ENCODE measurements around the gene HSPBP1. TPM values are rescaled to one million over a fixed set of nuclear protein-coding genes. Genes with fewer than 3 reads are reported as not detected.

The HSPBP1 gene
- total RNA-seq, 2 donors from 2014 or later, result 19.1 to 23.1 TPM

DNA sequence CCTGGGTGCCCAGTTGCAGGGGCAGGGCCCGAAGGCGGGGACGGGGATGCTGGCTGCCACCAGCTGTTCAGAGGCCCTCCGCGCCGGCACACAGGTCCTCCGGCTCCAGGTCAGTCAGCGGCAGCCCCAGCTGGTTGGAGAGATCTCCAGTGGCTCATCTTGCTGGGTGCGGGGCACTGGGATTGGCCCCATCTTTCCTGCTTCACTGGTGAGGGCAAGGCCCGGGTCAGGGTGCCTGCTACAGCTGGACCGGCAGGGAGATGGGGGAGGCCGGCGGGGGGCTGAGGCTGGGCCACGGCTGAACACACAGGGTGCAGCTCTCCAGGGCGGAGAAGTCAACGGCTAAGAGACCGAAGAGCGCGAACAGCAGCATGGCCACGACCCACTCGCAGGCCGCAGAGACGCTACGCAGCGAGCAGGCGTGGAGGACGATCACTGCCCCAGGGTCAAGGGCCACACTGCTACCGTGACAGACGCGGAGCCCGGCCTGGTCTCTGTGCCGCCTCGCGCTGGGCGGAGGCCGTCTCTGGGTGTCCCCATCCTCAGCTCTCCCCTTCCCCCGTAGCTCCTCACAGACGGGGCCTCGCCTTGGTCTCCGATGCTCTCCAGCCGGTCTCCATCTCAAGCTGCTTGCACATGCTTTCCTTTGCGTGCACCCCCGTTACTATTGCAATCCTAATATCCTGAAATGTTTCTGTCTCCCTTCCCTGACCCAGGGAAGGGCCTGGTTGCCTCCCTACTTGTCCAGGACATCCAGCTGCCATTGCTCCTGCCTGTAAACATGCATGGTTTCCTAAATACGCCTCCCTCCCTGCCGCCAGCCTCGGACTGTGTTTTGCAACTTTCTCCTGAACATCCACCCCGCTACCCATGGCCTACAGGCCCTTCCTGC is 33.0 kb upstream of the HSPBP1 start:
- no peak for DNase-seq
- no peaks in the 10 kb centered on the region for H3K36me3 Mint-ChIP-seq (ENCODE audit: low read depth)
- ATAC-seq, result no peak
- H3K27me3 Mint-ChIP-seq, result no peaks in the 10 kb centered on the region
- H3K4me3 Mint-ChIP-seq, result no peak overlapping the region
- no peaks in the 10 kb centered on the region for H3K9me3 ChIP-seq (ENCODE audit: control insufficient read depth, low read length, poor library complexity, severe bottlenecking)
- no peak overlapping the region for H3K27ac Mint-ChIP-seq
- H3K4me1 Mint-ChIP-seq, result peaks cover 2% of the 10 kb centered on the region

DNA sequence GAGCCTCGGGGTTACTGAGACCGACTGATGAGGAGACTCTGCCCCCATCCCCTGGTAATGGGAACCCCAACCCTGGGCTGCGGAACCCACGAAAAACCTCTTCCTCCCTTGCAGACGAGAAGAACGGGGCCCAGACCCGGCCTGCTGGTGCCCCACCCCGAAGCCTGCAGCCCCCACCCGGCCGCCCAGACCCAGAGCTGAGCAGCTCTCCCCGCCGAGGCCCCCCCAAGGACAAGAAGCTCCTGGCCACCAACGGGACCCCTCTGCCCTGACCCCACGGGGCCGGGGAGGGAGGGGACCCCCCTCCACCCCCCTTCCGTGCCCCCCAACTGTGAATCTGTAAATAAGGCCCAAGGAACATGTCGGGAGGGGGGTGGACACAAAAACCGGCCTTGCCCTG is 31.9 kb upstream of the HSPBP1 start:
- H3K4me1 Mint-ChIP-seq, result peaks cover 2% of the 10 kb centered on the region
- no peaks in the 10 kb centered on the region for H3K36me3 Mint-ChIP-seq (ENCODE audit: low read depth)
- H3K4me3 Mint-ChIP-seq, result no peak overlapping the region
- no peaks in the 10 kb centered on the region for H3K9me3 ChIP-seq (ENCODE audit: control insufficient read depth, low read length, poor library complexity, severe bottlenecking)
- no peaks in the 10 kb centered on the region for H3K27me3 Mint-ChIP-seq
- DNase-seq (no peak), ATAC-seq (no peak)
- H3K27ac Mint-ChIP-seq, result no peak overlapping the region

GRCh38 chr19:55311397-55311796 is 31.5 kb upstream of the HSPBP1 start:
- H3K4me3 Mint-ChIP-seq, result no peak overlapping the region
- H3K9me3 ChIP-seq (ENCODE audit: control insufficient read depth, low read length, poor library complexity, severe bottlenecking), result no peaks in the 10 kb centered on the region
- no peak for DNase-seq
- H3K27ac Mint-ChIP-seq, result no peak overlapping the region
- no peaks in the 10 kb centered on the region for H3K36me3 Mint-ChIP-seq (ENCODE audit: low read depth)
- peaks cover 2% of the 10 kb centered on the region for H3K4me1 Mint-ChIP-seq
- no peak for ATAC-seq
- H3K27me3 Mint-ChIP-seq, result no peaks in the 10 kb centered on the region

DNA sequence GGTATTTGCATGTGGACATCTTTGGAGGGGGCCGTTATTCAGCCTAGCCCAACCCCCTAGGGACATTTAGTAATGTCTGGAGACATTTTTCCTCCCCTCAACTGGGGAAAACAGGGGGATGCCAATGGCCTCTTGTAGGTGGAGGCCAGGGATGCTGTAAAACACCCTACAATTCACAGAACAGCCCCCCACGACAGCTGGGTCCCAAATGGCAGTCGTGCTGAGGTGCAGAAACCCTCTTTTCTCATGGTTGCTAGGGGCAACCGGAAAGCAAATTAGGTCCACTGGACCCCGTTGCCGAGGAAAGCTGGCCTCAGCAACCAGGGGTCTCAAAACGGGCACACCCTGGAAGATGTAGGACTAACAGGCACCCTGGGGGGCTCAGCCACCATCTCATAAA is 30.6 kb upstream of the HSPBP1 start:
- no peak for ATAC-seq
- DNase-seq, result no peak
- no peak overlapping the region for H3K27ac Mint-ChIP-seq
- no peak overlapping the region for H3K4me3 Mint-ChIP-seq
- H3K9me3 ChIP-seq (ENCODE audit: control insufficient read depth, low read length, poor library complexity, severe bottlenecking), result no peaks in the 10 kb centered on the region
- no peaks in the 10 kb centered on the region for H3K27me3 Mint-ChIP-seq
- H3K36me3 Mint-ChIP-seq (ENCODE audit: low read depth), result no peaks in the 10 kb centered on the region
- peaks cover 2% of the 10 kb centered on the region for H3K4me1 Mint-ChIP-seq

GRCh38 chr19:55309448-55309847 is 29.5 kb upstream of the HSPBP1 start:
- H3K36me3 Mint-ChIP-seq (ENCODE audit: low read depth), result no peaks in the 10 kb centered on the region
- DNase-seq (no peak), ATAC-seq (no peak)
- no peak overlapping the region for H3K27ac Mint-ChIP-seq
- peaks cover 5% of the 10 kb centered on the region for H3K4me1 Mint-ChIP-seq
- no peaks in the 10 kb centered on the region for H3K9me3 ChIP-seq (ENCODE audit: control insufficient read depth, low read length, poor library complexity, severe bottlenecking)
- H3K4me3 Mint-ChIP-seq, result no peak overlapping the region
- H3K27me3 Mint-ChIP-seq, result no peaks in the 10 kb centered on the region

DNA sequence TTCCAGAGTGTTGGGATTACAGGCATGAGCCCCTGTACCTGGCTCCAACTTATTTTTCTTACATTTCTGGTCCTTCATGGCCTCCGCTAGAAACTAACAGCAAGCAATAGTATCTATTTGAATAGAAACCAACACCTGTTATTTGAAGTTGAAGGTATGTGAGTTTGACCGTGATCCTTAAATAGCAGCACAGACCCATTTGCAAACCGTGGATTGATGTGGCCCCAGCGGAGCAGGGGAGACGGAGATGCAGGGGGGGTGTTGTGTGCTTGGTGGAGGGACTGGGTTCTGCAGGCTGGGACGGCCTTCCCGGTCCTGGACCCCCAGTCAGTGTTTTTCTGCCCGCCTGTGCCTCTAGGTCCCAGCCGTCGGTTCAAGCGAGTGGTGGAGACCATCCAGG is 28.4 kb upstream of the HSPBP1 start:
- H3K27ac Mint-ChIP-seq, result no peak overlapping the region
- no peak for ATAC-seq
- no peak overlapping the region for H3K4me3 Mint-ChIP-seq
- no peaks in the 10 kb centered on the region for H3K36me3 Mint-ChIP-seq (ENCODE audit: low read depth)
- H3K27me3 Mint-ChIP-seq, result no peaks in the 10 kb centered on the region
- peaks cover 2% of the 10 kb centered on the region for H3K4me1 Mint-ChIP-seq
- no peaks in the 10 kb centered on the region for H3K9me3 ChIP-seq (ENCODE audit: control insufficient read depth, low read length, poor library complexity, severe bottlenecking)
- DNase-seq, result no peak

DNA sequence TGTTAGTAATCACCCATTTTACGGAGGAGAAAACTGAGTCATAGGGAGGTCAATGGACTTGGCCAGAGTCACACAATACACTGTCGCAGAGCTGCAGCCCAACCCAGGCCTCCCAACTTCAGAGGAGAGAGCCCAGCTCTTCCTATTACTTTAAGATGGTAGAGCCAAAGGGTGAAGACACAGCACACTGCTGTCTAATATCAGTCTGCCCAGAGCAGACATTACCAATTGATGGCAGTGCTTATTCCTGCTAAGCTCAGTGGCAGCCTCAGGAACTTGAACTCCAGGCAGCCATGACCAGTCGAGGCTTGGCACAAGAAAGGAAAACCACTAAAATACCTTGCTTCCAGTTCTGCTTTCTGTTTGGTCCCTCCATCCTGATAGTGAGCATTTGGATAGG is 26.8 kb upstream of the HSPBP1 start:
- ATAC-seq (no peak), DNase-seq (no peak)
- Mint-ChIP-seq H3K36me3 (ENCODE audit: low read depth) (no peaks in the 10 kb centered on the region), H3K27me3 (no peaks in the 10 kb centered on the region), H3K4me3 (no peak overlapping the region), H3K27ac (no peak overlapping the region), H3K4me1 (peaks cover 6% of the 10 kb centered on the region)
- no peaks in the 10 kb centered on the region for H3K9me3 ChIP-seq (ENCODE audit: control insufficient read depth, low read length, poor library complexity, severe bottlenecking)

DNA sequence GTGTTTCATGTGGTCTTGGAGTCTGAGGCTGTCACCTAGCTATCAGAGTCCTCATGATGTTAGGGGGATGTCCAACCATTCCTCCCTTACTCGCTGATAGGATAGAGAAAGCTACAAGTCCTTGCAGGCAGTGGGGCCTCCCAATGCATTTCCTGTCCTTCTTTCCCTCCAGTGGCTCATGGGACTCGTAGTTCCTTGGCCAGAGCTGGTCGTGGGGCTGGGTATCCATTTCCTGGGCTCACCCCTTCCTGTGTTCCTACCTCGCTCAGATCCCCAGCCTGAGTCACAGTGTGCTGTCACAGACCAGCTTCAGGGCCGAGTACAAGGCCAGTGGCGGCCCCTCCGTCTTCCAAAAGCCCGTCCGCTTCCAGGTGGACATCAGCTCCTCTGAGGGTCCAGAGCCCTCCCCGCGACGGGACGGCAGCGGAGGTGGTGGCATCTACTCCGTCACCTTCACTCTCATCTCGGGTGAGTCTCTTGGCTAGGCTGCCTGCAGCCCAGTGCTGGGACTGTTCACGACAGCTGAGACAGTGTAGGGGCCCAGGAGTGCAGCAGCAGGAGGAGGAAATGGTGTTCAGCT is 26.2 kb upstream of the HSPBP1 start:
- no peaks in the 10 kb centered on the region for H3K27me3 Mint-ChIP-seq
- H3K36me3 Mint-ChIP-seq (ENCODE audit: low read depth), result no peaks in the 10 kb centered on the region
- no peak overlapping the region for H3K4me3 Mint-ChIP-seq
- DNase-seq (no peak), ATAC-seq (no peak)
- no peak overlapping the region for H3K27ac Mint-ChIP-seq
- no peaks in the 10 kb centered on the region for H3K9me3 ChIP-seq (ENCODE audit: control insufficient read depth, low read length, poor library complexity, severe bottlenecking)
- peaks cover 8% of the 10 kb centered on the region for H3K4me1 Mint-ChIP-seq

GRCh38 chr19:55305491-55305890 is 25.6 kb upstream of the HSPBP1 start:
- DNase-seq, result peak; percentile 29 to 31 (median 29)
- no peaks in the 10 kb centered on the region for H3K36me3 Mint-ChIP-seq (ENCODE audit: low read depth)
- peaks cover 8% of the 10 kb centered on the region for H3K4me1 Mint-ChIP-seq
- no peak overlapping the region for H3K4me3 Mint-ChIP-seq
- peak; percentile 74 for ATAC-seq
- no peaks in the 10 kb centered on the region for H3K9me3 ChIP-seq (ENCODE audit: control insufficient read depth, low read length, poor library complexity, severe bottlenecking)
- no peak overlapping the region for H3K27ac Mint-ChIP-seq
- no peaks in the 10 kb centered on the region for H3K27me3 Mint-ChIP-seq

- no peaks in the 10 kb centered on the region for H3K9me3 ChIP-seq (ENCODE audit: control insufficient read depth, low read length, poor library complexity, severe bottlenecking)
- H3K4me1 Mint-ChIP-seq, result peaks cover 8% of the 10 kb centered on the region
- DNase-seq (no peak), ATAC-seq (no peak)
- no peak overlapping the region for H3K27ac Mint-ChIP-seq
- no peaks in the 10 kb centered on the region for H3K27me3 Mint-ChIP-seq
- no peaks in the 10 kb centered on the region for H3K36me3 Mint-ChIP-seq (ENCODE audit: low read depth)
- H3K4me3 Mint-ChIP-seq, result no peak overlapping the region
Observed at GRCh38 chr19:55304980-55305379, 25.1 kb upstream of the HSPBP1 start.

DNA sequence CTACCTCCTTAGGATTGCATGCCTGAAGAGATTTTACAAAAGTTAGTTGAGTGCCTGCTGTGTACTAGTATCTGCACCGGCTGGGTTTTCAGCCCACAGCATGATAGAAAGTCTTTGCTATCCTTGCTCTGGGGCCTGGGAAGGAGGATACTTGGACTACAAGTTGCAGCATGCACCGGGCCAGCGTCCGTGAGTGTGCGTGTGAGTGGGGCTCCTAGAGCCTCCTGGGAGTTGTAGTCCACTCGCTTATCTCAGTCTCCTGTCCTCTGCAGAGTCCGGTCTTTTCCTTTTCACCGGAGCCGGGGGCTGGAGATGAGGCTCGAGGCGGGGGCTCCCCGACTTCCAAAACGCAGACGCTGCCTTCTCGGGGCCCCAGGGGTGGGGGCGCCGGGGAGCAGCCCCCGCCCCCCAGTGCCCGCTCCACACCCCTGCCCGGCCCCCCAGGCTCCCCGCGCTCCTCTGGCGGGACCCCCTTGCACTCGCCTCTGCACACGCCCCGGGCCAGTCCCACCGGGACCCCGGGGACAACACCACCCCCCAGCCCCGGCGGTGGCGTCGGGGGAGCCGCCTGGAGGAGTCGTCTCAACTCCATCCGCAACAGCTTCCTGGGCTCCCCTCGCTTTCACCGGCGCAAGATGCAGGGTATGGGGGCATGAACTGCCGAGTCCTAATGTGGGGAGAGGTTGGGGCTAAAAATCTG is 24.5 kb upstream of the HSPBP1 start:
- no peaks in the 10 kb centered on the region for H3K9me3 ChIP-seq (ENCODE audit: control insufficient read depth, low read length, poor library complexity, severe bottlenecking)
- no peak for DNase-seq
- Mint-ChIP-seq H3K36me3 (ENCODE audit: low read depth) (no peaks in the 10 kb centered on the region), H3K4me1 (peaks cover 8% of the 10 kb centered on the region), H3K4me3 (no peak overlapping the region), H3K27me3 (no peaks in the 10 kb centered on the region), H3K27ac (no peak overlapping the region)
- ATAC-seq, result no peak

GRCh38 chr19:55303477-55303876 is 23.6 kb upstream of the HSPBP1 start:
- H3K27ac Mint-ChIP-seq, result no peak overlapping the region
- H3K27me3 Mint-ChIP-seq, result no peaks in the 10 kb centered on the region
- no peaks in the 10 kb centered on the region for H3K36me3 Mint-ChIP-seq (ENCODE audit: low read depth)
- H3K4me3 Mint-ChIP-seq, result no peak overlapping the region
- H3K4me1 Mint-ChIP-seq, result peaks cover 8% of the 10 kb centered on the region
- no peak for ATAC-seq
- no peaks in the 10 kb centered on the region for H3K9me3 ChIP-seq (ENCODE audit: control insufficient read depth, low read length, poor library complexity, severe bottlenecking)
- DNase-seq, result no peak

DNA sequence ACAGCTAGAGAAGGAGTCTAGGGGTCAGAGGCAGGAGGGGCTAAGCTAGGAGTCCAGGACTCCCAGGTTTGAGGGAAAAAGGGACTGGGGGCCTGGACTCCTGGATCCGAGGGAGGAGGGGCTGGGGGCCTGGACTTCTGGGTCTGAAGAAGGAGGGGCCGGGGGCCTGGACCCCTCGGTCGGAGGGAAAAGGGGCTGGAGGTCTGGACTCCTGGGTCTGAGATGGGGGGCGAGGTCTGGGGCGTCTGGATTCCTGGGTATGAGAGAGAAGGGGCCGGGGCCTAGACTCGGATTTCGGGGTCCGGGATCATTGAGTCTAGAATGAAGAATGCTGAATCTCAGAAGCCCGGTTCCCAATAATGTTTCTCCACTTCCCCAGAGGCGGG is 22.4 kb upstream of the HSPBP1 start:
- DNase-seq (no peak), ATAC-seq (no peak)
- Mint-ChIP-seq H3K4me3 (peak overlapping the region; percentile 87), H3K4me1 (peaks cover 8% of the 10 kb centered on the region), H3K36me3 (ENCODE audit: low read depth) (no peaks in the 10 kb centered on the region), H3K27me3 (no peaks in the 10 kb centered on the region), H3K27ac (peak overlapping the region; percentile 68)
- no peaks in the 10 kb centered on the region for H3K9me3 ChIP-seq (ENCODE audit: control insufficient read depth, low read length, poor library complexity, severe bottlenecking)
